Activated CD8-positive, alpha-beta memory T cell treated with anti-CD3 and anti-CD28 coated beads for 24 hours (primary cell): ENCODE results near the gene CD320.
"Not testable (repeated sequence)": the region's sequence is repeated elsewhere in the genome, so short reads cannot be mapped to it uniquely, and the experiment has no call there.

ENCODE experiments used
- DNase-seq: peaks from one replicate; pipeline ENCODE4 v3.0.0-alpha.2; 2020

Gene CD320

DNA sequence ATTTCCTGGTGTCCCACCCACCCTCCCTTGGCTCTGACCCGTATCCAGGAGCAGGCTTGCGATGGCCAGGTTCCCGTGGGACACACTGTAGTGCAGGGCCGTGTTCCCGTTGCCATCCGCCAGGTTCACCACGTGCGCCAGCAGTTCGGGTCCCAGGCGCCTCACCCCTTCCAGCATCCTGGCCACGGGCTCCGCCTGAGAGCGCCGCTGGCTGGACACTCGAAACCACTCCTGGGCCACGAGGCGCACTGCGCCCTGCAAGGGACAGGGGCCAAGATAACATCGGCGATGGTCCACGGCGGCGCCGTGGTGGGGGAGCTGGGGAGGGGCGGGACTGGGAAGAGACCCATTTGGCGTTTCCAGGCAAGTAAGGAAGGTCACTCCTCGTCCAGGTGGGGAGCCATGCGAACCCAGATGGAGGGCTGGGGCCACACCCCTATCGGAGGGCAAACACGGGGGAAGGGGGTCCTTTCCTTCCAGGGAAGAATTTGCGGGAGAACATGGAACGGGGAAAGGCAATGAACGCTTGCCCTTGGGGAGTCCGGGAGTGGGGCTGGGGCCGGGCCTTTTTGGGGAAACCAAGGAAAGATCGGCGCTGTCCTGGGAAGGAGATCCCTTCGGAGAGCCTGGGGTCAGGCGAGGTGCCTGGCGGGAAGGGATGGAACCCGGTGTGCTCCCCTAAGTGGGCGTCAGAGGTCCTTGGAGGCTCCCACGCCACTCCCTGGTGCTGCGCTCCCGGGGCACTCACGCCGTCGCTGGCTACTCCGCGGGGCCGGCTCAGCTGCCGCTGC is 25.0 kb upstream of the CD320 start:
- no peak for DNase-seq

DNA sequence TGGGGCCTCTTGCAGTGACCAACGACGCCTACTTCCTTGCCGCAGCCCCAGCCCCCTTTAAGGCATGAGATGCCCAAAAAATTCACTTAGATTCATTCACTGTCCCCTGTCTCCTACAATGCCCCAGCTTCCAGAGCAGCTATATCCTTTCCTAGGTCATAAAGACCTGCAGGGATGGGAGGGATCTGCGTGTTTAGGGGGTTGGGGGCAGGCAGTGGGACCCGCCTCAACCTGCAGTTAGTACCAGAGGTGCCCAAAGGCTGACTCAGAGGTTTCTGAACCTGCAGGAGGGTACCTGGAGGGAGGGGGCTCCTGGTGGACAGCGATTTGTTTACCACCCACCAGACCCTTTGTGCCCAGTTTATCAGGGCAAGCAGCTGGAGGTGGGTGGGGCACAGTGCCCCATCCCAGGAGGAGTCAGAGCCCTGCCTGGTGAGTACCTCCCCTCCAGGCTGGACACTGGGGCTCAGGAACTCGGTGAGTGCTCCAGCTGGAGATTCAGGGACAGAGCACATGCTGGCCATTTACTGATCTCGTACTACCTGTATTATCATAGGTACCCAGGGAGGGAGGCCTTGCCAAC is 23.2 kb upstream of the CD320 start:
- no peak for DNase-seq

DNA sequence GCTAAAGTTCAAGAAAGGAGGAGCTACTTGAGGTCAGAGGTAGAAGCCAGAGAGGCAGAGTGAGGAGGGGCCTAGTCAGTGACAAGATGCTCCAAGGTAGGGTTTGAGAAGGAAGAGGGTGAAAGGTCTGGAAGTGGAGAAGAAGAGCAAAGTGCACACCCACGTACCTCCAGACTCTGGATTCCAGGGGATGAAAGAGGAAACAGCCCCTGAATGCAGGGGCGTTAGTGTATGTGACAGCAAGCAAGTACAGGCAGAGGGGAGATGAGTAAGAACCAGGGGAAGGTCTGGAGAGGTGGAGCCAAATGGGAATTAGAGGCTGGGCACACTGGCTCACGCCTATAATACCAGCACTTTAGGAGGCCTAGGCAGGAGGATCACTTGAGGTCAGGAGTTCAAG is 21.8 kb upstream of the CD320 start:
- DNase-seq: no peak

DNA sequence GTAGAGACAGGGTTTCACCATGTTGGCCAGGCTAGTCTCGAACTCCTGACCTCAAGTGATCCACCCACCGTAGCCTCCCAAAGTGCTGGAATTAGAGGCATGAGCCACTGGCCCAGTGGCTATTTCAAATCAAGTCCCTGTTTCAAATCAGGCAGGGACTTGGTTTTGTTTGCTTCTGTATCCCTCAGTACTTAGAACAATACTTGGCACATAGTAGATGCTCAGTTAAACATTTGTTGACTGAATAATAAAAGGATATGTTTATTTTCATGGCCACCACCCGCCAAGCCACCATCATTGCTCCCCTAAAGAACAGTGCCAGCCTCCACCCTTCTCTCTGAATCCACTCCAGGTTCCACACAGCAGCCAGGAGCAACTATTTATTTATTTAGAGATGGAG is 17.3 kb upstream of the CD320 start:
- no peak for DNase-seq

DNA sequence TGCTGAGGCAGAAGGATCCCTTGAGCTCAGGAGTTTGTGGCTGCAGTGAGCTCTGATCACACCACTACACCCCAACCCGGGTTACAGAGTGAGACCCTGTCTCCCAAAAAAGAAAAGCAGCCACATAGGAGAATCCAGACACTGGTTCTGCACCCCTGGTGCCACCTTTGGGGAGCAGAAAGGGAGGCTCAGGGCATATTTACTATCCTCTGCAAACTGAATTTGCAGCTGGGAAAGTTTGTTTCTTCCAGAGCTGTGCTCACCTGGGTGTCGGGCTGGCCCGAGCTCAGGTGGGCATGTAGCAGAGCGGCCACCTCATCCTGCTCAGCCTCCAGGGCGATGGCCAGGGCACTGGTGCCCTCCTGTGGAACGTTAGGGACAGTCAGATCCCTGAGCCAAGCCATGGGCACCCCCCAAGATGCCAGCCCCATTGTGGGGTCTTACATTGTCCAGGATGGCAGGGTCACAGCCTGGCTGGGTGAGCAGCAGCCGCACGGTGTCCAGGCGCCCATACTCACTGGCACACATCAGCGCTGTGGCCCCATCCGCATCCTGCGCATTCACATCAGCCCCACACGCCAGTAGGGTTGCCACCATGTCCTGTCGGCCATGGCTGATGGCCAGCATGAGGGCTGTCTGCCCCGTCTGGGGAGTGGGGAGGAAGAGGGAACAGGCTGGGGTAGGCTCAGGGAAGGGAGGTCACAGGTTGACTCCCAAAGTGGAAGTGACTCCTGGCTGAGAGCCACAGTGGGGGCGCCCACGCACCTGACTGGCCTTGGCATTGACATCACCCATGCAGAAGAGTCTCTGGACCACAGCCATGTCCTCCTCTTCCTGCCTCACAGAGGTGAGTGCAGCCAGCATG is 16.3 kb upstream of the CD320 start:
- peak; percentile 76 for DNase-seq

DNA sequence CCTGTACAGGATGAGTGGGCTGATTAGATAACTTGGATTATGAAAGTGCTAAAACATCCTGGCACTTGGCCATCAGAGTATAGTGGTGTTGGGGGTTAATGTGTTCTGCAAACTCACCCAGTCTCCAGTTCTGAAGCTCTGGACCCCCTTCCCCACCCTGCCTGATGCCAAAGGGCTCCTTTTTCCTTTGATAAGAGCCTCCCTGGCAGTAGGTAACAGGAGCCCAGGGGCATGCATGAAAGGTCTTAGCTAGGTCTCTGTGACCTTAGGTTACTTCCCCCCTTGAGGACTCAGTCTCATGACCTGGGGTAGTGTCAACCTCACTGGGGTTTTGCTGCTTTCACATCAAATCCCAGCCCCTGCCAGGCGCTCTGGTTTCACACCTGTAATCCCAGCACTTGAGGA is 15.6 kb upstream of the CD320 start:
- DNase-seq: peak; percentile 71

DNA sequence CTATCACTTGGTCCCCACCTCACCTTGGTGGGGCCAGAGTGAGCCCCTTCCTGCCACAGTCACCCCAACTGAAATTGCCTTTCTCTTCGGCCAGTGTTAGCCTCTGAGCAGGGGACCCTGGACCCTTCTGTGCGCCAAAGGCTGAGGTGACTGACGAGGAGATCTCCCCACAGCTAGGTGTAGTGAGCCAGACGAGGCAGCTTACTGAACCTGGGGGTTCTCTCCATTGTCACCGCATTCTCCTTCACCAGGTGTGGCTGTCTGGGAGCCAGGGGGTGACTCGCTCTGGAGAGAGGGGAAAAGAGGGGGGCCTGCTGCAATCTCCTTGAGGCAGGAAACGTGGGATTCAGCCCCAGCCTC is 14.5 kb upstream of the CD320 start:
- DNase-seq: no peak

DNA sequence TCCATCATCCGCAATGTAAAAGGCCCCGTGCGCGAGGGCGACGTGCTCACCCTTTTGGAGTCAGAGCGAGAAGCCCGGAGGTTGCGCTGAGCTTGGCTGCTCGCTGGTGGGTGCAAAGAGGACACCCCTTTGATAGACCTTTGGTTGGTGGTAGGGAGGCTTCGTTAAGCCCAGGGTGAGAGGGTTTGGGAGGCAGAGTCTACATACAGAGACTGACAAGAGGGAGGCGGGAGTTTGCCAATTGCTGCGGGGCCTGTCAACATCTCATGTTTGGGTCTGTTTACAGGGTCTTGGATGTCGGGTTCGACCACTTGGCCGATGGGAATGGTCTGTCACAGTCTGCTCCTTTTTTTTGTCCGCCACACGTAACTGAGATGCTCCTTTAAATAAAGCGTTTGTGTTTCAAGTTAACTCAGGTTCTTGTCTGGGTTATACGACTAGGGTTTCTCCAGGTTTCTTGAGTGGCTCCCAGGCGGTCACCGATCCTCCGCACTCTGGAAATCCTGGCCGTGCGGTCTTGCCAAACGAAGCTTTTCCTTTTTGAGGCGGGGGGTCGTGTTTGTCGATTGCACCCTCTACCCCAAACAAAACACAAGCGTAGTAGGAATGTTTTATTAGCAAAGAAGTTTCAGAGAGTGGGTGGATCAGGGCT is 14.0 kb upstream of the CD320 start:
- DNase-seq: no peak

DNA sequence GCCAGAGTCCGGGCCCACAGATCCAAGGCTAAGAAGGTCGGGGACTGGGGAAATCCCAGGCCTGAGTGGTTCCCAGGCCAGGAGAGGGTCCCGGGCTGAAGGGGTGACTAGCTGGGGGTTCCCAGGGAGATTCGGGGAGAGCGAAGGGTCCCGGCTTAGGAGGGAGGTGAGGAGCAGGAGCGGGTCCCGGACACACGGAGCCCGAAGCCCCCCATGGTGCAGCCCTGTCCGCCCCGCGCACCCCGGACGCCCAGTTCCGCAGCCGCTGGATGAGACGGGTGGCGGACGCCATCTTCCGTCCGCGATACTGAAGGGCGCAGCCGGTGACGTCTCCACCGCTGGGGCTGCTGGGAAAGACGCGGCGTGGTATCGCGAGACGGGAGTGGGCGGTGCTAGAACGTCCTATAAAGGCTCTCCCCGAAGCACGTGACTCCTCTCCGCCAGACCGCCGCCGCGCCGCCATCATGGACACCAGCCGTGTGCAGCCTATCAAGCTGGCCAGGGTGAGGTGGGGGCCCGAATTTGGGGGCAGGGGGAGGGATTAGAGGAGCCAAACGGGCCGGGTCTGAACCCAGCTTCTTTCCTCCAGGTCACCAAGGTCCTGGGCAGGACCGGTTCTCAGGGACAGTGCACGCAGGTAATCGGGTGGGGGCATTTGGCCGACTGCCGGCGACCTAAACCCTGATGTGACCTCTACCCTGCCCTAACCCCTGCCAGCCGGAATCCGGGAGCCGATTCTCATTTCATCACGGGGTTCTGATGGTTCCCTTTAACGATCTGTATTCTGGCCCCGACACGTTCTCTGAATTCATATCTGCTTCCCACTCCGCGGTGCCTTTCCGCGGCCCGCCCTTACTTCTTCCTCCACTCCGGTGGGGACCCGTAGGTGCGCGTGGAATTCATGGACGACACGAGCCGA is 13.2 kb upstream of the CD320 start, which contains the start of the genes NDUFA7 and RPS28:
Gene NDUFA7, minus strand, starts transcription at position 309 of the 919 bp plus-strand sequence. Its CDS starts 17 bp downstream, at position 292.
Gene RPS28, plus strand, starts transcription at position 430 of the 919 bp plus-strand sequence. Its CDS starts 35 bp downstream, at position 465.
- peak; percentile 99 for DNase-seq

DNA sequence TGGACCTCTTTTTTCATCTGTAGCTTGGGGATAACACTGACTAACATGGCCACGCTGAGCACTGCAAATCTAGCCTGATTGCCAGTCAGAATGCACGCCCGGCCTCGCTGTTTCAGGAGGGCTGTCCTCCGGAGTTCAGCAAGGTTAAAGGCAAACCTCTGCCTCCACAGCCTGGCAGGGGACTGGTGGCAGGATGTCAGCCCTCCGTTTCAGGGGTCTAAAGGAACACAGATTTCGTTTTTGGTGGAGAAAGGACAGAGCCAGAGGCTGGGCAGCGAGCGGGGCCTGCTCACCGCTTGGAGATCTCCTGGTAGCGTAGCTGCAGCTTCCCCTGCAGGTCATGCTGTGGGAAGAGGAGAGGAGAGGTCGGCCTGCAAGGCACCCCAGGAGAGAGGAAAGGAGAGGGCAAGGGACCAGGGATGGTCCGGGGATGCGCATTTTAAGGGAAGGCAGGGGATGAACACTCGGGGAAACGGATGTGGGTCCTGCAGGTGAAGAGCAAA is 12.5 kb upstream of the CD320 start:
- DNase-seq: no peak

DNA sequence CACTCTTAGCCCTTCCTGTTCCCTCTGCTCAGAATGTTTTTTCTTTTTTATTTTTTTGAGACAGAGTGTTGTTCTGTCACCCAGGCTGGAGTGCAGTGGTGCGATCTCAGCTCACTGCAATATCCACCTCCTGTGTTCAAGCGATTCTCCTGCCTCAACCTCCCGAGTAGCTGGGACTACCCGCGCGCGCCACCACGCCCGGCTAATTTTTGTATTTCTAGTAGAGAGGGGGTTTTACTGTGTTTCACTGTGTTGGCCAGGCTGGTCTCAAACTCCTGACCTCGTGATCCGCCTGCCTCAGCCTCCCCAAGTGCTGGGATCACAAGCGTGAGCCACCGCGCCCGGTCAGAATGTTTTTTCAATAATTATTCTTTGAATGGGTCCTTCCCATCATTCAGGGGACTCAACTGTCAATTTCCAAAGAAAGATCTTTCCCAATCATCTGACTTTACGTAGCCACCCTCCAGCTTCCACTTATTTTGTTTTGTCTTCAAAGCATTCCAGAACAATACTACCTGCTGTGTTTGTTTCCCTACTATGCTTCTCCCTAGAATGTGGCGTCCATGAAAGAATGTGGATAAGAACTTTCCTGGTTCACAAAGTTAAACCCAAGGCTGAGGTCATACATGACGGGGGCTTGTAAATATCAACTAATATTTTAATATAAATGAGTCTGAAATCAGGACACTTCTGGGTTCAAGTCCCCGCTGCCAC is 11.8 kb upstream of the CD320 start:
- no peak for DNase-seq

DNA sequence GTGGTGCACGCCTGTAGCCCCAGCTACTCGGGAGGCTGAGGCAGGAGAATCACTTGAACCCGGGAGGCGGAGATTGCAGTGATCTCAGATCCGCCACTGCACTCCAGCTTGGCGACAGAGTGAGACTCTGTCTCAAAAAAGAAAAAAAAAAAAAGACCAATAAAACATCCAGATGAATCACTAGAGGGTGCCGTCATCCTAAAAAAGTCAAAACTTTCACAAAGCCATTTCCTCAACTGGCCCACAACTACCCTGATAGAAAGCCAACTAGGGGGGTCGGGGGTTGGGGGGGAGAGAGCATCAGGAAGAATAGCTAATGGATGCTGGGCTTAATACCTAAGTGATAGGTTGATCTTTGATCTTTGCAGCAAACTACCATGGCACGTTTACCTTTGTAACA is 10.7 kb upstream of the CD320 start:
- not testable (repeated sequence) for DNase-seq

DNA sequence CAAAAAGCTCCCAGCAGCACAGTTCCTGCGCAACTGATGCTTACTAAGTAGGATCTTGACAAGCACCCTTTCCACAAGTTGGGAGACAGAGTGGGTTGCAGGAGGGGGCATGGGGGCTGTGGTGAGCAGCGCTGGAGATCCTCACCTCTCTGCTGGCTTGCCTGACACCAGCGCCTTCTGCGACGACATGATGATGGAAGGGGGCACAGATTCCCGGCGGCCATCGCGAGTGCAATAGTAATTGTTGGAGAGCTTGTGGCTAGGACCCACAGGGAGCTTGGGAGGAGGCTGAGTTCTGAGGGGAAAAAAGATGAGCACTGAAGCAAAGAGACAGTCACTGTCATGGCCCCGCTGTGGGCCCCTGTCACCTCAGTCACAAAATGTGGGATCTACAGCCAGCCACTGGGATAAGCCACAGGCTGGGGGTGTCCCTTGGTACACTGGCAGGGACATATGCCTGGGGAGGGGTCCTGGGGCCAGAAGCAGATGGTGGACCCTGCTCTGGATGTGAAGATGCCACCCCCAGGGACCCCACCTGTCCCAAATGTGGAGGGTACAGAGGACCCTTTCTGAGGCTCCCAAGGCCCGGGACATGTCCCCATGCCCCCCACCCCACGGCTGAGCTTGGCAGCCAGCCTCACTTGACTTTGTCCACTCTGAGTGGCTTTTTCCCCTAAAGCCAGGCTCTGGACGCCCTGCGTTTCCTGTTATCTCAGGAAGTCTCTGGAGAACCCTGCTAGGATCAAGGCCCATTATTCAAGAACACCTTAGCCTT is 8.4 kb upstream of the CD320 start:
- DNase-seq: no peak

DNA sequence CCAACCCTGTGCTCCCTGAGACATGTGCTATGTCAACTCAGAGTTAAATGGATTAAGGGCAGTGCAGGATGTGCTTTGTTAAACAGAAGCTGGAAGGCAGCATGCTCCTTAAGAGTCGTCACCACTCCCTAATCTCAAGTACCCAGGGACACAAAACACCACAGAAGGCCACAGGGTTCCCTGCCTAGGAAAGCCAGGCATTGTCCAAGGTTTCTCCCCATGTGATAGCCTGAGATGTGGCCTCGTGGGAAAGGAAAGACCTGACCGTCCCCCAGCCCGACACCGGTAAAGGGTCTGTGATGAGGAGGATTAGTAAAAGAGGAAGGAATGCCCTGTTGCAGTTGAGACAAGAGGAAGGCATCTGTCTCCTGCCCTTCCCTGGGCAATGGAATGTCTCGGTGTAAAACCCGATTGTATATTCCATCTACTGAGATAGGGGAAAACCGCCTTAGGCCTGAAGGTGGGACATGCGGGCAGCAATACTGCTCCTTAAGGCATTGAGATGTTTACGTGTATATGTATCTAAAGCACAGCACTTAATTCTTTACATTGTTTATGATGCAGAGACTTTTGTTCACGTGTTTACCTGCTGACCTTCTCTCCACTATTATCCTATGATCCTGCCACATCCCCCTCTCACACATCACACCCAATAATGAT is 7.0 kb upstream of the CD320 start:
- DNase-seq: not testable (repeated sequence)

DNA sequence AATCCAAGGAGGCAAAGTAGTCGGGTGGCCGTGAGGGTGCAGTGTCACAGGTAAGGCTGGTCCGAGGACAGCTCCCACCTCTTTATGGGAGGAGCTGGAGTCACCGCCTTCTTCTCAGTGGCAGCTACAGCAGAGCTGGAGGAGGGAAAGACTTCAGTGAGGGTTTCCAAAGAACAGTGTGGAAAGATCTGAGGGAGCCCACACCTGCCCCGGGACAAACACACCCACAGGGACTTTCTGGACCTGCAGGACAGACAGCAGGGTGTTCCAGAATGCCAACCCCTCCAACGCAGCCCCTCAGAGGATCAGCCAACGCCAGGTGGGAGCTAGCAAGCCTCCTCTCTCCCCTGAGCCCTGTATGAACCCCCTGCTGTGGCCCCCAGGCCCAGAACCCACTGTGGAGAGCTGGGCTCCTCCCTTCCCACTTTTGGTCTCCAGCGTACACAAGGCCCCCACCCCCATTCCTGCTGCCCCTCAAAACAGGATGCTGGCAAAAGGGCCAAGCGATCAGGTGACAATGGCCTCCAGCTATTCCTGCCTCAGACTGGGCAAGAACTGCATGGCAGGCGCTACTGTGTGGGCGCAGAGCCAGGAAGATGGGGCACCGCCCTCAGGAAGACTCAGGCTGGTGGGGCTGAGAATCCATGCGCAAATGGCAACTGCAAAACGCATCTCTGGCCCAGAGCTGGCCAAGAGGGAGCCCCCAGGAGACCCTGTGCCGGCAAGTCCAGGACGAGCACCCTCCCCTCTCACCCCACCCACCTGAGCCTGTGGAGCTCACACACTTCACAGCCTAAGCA is 3.5 kb upstream of the CD320 start:
- DNase-seq: no peak

DNA sequence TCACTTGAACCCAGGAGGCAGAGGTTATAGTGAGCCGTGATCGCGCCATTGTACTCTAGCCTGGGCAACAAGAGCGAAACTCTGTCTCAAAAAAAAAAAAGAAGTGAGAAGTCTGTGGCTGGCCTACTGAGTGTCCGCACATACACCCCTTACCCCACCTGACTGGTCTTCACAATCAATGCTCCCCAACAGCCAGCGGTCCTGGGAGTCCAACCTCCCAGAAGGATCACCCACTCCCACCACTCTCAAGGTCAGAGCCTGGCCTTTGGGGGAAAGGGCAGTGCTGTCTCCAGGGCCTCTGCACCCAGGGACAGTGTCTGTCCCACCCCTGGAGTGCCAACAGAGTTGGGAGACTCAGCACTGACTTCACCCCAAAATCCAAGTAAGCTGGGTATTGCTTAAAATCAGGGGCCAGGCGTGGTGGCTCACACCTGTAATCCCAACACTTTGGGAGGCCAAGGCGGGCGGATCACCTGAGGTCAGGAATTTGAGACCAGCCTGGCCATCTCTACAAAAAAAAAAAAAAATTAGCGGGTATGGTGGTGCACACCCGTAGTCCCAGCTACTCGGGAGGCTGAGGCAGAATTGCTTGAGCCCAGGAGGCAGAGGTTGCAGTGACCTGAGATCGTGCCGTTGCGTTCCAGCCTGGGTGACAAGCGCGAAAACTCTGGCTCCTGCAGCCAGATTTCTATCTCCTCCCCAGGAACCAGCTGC is 2.3 kb upstream of the CD320 start:
- no peak for DNase-seq

DNA sequence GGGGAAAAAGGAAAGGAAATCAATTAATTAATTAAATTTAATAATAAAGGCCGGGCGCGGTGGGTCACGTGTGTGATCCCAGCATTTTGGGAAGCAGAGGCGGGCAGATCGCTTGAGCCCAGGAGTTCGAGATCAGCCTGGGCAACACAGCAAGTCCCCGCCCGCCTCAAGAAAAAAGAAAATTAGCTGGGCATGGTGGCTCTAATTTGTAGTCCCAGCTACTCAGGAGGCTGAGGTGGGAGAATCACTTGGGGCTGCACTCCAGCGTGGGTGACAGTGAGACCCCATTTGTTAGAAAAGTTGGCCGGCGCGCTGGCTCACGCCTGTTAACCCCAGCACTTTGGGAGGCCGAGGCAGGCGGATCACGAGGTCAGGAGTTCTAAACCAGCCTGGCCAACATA is 733 bp upstream of the CD320 start:
- no peak for DNase-seq

DNA sequence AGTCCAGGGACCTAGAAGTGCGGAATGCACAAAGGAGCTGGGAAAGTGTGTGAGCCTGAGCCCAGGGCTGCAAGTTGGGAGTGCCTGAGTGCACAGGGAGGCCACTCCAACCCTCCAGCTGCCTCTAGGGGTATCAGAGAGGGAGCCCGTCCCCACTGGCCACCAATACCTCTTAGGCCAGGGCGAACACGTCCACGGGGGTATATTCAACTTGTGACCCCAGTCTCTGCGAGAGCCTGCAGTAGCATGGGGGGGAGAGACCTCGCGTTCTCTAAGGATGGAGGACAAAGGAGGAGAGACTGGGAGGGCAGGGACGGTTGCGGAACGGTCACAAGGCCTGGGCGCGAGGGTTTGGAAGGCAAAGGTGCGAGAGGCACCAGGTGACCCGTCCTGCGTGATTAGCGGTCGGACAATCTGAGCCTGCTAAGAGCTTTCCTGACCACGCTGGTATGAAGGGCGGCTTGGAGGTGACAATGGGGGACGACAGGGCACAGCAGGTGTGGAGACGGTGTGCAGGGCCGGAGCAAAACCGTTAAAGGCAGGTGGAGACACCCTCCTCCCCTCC is 676 bp downstream of the CD320 start:
- DNase-seq: peak; percentile 77
